EH (cell line): ENCODE data around the gene RPL22L1.
A peak's percentile ranks its signal among the peaks of the same experiment; 100 is the strongest.
"Not testable (repeated sequence)": the region's sequence is repeated elsewhere in the genome, so short reads cannot be mapped to it uniquely, and the experiment has no call there.

Source experiments
- DNase-seq: peaks from one replicate; pipeline ENCODE4 v3.0.0-alpha.2; 2015; ENCODE audit warnings: low read depth

The RPL22L1 gene

DNA sequence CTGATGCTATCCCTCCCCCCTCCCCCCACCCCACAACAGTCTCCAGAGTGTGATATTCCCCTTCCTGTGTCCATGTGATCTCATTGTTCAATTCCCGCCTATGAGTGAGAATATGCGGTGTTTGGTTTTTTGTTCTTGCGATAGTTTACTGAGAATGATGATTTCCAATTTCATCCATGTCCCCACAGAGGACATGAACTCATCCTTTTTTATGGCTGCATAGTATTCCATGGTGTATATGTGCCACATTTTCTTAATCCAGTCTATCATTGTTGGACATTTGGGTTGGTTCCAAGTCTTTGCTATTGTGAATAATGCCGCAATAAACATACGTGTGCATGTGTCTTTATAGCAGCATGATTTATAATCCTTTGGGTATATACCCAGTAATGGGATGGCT lies 8.7 kb upstream of the RPL22L1 start:
- not testable (repeated sequence) for DNase-seq

DNA sequence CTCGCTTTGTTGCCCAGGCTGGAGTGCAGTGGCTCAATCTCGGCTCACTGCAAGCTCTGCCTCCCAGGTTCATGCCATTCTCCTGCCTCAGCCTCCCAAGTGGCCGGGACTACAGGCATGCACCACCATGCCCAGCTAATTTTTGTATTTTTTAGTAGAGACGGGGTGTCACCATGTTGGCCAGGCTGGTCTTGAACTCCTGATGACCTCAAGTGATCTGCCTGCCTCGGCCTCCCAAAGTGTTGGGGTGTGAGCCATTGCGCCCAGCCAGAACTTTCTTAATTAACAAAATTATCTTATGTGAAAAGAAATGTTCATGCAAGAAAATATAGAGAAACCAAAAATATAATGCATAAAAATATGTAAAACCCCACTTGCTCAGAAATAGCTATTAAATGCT lies 7.3 kb upstream of the RPL22L1 start:
- DNase-seq = not testable (repeated sequence)

DNA sequence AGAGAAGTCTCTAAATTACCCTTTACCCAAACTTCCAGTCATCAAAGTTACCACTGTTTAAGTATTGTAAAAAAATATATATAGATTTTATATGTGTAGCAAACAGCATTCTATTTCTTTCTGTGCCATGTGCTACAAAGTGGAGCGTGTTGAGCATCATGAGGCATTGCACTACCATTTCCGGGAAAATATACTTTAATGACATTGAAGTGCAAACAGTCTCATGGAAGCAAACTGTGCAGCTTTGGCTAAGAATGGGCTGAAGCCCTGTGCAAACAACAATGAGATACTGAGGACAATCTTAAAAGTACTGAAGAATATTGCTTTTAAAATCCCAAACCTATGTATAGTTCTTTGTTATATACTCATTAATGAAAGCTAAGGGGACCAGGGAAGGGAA lies 6.5 kb upstream of the RPL22L1 start:
- no peak for DNase-seq

DNA sequence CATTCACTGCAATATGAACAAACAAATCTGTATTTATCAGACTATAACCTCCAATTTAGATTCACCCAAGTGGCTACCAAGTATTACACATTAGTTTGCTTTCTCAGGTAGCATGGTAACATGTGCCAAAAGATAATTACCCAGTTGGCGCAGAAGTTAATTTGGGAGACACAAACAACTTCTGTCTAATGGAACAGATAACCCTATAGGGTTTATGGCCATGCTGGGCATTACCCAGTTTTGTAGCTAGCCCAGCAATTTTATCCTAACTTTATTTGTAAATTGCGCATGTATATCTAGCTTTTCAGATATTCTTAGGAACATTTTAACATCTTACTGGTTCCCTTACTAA lies 780 bp downstream of the RPL22L1 start:
- DNase-seq = no peak

DNA sequence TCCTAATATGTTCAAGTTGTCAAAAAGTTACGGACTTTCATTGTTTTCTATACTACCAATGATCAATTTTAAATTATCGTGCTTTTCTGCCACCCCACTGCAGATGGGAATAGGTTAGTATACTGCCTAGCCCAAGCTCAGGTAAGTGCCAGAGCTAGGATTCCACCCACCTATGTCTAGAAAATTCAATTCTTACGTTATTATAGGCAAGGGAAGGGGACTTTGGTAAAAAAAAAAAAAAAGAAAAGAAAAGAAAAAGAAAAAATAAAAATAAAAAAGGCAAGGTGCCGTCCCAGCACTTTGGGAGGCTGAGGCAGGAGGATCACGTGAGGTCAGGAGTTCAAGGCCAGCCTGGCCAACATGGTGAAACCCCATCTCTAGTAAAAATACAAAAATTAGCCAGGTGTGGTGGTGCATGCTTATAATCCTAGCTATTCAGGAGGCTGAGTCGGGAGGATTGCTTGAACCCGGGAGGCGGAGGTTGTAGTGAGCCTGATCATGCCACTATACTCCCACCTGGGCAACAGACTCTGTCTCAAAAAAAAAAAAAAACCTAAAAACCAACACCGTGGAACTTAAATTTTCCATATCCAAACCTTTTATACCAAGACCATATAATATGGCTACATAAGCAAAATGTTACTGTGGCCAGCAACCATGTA lies 1.3 kb downstream of the RPL22L1 start:
- DNase-seq = no peak

DNA sequence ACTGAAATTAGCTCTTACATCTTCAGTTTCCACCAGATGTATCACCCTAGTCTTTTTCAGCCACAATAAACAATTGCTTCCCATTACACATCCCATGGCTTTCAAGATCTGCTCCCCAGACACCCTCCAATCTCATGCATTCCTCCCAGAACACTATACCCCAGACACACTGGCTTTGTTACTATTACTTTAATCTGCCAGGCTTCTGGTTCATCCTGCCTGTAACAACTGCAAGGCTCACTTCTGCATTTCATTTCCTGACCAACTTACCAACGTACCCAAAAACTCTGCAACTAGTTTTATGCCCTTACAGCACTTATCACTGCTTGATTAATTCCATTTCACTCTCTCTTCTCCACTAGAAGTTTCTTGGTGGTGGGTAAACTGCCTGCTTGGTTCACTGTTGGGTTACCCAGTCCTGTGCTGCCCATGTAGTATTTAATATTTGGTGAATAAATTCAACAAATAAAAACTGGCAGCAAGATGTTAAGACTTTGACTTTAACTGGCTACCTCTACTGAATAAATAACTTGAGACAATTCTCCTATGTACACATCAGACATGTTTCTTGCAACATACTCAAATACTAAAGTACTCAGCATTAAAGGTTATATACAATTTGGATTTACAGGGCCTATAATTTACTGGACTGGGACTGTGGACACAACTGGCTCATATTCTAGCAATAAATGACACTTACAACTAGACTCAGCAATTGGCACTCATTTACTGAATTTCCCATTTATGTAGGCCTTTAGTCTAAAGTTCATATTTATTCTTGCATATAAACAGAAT lies 2.7 kb downstream of the RPL22L1 start:
- no peak for DNase-seq

DNA sequence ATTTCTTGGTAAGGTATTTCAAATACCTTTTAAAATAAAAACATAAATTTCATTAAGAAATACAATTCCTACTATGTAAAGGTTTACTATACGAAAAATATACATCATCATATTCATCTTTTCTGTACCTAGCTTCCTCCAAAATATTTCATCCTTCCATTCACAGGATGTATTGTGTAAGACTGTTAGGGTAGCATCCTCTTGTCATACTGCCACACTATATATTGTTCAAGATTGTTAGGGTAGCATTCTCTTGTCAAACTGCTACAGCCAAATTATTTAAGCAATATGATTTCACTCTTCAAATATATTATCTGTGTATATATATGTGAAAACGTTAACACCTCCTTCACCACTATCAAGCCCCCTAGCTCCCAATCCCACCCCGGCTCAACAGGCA lies 3.5 kb downstream of the RPL22L1 start:
- no peak for DNase-seq

DNA sequence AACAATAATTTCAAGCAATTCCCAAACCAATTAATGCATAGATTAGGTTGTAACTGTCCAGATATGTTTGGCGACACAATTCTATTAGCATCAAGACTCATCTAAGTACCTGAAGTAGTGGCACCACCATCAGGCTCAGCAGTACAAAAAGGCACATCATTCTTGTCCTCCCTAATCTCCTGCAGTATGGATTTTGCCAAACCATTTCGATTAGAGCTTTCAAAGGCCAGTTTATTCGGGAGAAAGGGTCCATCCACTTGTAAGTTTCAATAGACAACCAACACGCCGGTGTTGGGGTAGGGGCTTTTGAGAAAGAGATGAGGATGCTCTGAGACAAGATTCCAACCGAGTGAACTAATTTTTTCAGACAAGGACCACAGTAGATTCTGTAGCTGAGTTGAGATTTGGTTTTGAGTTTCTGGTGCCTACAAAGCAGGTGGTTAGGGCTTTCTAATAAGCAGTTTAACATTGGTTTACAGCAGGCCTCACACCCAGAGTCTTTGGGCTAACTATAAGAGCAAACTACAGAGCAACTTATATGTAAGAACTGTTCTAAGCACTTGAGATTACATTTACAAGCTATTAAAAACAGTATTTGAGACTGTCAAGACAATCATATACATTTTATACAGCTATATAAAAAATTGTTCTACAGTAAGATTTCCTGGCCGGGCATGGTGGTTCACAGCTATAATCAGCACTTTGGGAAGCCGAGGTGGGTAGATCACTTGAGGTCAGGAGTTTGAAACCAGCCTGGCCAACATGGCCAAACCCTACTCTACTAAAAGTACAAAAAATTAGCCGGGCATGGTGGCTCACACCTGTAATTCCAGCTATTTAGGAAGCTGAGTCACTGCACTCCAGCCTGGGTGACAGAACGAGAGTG lies 4.5 kb downstream of the RPL22L1 start:
- no peak for DNase-seq

DNA sequence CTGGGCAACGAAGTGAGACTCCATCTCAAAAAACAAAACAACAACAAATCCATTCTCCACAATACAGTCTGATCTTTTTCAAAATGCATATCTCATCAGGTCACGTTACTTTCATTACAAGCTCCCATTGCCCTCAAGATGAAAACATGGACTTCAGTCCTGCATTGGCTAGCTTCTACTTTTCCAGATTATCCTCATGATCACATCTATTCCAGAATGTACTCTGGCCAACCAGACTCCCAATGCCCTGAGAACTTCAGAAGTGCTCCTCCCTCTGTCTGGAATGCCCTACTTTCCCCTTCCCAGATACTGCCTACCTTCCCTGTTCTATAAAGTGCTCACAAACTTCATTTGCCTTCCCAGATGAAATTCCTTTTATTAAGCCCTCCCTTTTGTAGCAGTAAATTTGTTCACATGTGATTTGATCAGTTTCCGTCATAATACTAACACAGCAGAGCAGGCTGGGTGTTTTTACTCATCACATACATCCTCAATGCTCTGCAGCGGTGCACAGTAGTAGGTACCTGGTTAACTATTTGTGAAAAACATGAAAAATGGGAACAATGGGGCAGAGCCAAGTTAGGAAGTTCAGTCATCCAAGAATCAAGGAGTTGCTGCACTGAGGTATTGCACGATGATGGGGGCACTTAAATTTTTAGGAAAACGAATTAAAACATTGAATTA lies 5.3 kb downstream of the RPL22L1 start:
- DNase-seq = no peak

DNA sequence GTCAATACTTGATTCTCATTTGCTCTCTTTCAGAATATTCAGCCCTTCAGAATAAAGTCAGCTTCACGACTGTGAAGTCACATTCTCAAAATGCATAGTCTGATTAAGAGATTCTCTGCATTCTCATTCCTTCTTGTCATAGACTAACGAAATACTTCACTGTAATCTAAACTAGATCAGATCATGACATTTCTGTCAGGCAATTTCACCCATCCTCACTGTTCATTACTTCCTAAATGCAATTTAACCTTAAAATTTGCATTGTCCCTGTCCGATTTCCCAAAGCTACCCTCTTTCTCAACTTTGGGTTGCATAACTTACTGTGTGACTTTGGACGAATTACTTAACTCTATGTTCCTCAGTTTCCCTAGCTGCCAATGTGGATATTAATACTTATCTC lies 6.2 kb downstream of the RPL22L1 start:
- DNase-seq = peak; percentile 7

DNA sequence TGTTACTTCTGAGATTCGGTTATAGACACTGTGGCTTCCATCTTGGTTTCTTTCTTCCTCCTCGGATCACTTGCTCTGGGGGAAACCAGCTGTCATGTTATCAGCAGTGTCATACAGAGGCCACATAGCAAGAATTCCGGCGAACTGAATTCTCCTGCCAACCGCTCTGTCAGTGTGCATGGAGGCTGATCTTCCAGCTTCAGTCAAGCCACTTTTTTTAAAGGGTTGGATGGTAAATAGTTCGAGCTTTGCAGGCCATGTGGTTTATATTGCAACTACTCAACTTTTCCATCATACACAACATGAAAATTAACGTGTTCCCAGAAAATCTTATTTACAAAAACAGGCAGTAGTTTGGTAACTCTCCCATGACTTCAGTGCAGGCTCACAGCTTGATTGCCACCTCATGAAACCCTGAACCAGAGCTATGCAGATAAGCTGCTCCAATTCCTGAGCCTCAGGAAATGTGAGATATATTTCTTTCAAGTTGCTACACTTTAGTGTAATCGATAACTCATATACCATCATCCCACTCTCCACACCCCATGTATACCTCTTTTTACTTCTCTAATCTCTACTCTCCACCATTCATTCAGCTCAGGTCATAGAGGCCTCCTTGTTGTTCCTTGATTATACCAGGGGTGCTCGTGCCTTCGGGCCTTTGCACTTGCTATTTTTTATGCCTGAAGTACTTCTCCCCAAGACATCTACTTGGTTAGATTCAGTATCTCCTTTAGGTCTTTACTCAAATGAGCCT lies 7.2 kb downstream of the RPL22L1 start:
- peak; percentile 58 for DNase-seq

DNA sequence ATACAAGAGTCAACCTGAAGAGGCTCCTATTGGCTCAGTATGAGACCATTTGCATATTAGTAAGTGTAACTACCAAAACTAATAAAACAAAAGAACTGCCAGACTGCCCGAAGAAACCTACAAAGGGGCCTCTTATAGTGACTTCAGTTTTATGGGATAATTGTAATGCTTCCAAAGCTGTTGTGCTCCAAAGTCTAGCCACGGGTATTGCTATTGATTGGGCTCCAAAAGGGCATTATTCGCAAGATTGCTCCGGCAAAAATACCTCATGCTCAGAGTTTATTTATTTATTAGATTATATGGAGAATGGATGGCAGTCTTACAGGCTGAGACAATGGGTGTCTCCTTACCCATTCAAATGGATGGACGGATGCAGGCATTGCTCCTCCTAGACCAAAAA lies 11.4 kb downstream of the RPL22L1 start:
- no peak for DNase-seq

DNA sequence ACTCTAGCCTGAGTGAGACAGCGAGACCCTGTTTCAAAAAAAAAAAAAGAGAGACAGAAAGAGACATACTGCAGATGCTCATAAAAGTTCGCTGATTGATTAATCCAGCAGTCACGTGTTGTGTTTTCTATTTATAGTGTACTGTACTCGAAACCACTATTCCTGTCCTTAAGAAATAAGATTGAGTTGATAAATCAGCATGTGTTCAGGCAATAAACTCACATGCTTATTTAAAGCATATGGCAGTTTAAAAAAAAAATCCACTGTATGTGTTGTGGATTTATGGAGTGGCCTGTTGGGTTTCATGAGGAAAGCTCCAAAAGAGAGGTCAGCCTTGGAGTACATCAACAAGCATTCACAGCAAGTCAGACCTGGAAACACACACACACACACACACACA lies 17.7 kb downstream of the RPL22L1 start:
- DNase-seq = peak; percentile 24

DNA sequence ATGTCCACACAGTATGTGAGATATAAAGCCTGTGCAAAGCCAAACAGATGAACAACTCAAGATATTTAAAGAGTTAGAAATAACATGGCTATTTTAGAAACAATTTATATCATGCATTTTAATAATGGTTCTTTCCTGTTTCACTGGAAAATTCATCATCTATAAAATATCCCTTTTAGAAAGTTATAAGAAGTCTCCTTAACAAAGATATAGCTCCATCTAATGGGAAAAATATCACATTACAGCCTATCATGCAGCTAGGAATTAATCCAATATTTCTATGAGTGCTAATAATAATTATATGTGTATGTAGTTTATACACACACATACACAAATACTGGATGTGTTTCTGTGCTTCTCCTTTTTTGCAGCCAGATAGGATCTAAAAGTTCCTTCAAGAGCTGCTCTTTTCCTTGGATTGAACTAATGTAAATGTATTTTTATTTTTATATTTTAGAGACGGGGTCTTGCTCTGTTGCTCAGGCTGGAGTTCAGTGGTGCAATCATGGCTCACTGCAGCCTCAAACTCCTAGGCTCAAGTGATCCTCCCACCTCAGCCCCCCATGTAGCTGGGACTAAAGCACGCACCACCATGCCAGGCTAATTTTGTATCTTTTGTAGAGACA lies 21.6 kb downstream of the RPL22L1 start:
- DNase-seq = peak; percentile 40

DNA sequence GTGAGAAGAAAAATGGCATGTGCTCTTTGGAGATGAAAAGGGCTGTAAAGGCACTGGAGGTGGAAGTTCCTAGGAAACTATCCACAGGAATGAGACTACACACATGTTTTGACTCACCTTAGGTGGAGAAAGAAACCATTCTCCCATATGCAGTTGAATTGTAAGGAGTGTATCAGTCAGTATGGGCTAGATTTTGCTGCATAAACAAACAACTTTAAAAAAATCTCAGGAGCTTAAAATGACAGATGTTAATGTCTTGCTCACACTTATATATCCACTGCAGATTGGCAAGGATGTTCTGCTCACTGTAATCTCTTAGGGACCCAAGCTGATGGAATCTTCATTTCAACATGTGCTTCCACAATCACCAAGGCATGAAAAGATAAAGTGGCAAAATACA lies 25.6 kb downstream of the RPL22L1 start:
- DNase-seq = no peak

DNA sequence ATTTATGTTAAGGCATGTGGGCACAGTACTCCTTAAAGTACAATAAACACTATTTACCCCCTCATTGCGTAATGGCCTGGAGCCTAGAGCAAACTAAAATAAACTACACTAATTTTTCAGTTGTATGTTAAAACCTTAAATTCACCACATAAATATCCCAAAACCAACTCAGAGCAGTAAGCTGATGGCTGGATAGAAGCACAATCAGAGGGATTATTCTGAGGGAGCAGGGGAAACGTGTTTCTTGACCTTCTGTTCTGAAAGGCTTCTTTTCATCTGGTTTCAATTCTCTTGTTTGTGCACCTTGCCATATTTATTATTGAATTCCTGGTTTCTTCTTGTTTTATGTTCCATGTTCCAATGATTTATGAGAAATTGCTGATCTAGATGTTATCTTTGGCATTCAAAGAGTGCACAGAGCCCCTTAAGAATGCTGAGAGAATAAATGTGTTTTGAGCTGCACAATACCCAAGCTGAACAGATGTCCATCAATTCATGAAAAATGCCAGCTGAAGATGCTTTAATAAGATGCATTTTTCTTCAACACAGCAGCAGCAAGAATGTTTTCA lies 29.6 kb downstream of the RPL22L1 start:
- DNase-seq = peak; percentile 46

DNA sequence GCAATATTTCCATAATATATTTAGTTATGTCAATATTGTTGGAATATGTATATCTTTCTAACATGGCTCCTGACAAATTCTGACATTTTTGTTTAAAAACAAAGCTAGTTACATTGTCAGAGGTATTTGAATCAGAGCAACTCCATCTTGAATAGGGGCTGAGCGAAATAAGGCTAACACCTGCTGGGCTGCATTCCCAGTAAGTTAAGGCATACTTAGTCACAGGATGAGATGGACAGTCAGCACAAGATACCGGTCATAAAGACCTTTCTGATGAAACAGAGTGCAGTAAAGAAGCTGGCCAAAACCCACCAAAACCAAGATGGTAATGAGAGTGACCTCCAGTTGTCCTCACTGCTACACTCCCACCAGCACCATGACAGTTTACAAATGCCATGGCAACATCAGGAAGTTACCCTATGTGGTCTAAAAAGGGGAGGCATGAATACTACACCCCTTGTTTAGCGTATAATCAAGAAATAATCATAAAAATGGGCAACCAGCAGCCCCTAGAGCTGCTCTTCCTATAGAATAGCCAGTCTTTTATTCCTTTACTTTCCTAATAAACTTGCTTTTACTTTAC lies 30.4 kb downstream of the RPL22L1 start:
- no peak for DNase-seq

DNA sequence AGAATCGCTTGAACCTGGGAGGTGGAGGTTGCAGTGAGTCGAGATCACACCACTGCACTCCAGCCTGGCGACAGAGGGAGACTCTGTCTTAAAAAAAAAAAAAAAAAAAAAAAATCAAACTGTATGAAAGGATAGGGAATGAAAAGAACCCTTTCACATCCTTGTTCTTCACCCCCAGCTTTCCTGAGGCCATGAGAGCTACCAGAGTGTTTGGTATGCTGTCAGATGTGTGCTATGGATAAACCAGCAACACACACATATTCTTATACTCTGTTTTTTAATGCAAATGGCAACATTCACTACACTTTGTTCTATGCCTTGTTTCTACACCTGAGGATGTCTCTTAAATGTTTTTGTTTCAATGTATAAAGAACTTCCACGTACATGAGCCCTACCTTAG lies 33.5 kb downstream of the RPL22L1 start:
- DNase-seq = no peak

DNA sequence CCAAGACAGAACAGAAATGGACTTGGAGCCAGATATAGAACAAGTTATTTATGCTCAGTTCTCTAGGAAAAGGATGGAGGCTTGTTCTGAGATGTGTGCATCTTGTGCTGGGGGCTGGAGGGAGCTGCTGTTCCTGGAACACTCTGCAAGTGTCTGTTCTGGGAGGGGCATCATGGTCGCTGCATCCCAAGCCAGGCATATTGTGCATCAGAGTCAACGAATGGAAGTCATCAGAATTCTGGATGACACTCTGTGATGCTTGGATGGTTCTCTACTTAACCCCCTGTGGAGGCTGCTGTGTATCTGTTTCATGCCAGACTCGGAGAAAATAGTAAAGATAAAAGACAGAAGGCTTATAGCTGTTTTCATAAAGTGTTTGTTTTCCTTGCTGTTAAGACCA lies 34.7 kb downstream of the RPL22L1 start:
- DNase-seq = no peak

DNA sequence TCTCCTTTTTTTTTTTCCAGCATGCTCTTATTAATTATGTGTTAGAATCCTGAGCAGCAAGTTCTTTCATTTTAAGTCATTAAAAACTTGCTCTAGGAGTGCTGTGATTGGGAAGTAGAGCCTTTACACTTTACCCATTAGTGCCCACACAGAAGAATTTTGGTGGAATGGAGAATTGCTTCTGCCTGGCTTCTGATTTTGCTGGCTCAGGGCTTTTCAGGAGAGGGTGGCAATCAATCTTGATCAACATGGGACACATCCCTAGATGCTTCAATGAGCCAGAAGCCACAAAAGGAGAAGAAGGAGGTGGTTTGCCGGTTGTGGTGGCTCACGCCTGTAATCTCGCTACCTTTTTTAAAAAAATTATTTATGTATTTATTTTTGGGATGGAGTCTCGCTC lies 39.4 kb downstream of the RPL22L1 start:
- no peak for DNase-seq
